ENCODE data around the gene B3GNT5.

- TF ChIP-seq CTCF (IDR thresholded peaks at IDR 0.05) (no peak), POLR2A (IDR thresholded peaks at IDR 0.05) (no peak)
Measured at GRCh38 chr3:183244981-183245476, 8.0 kb upstream of the B3GNT5 start.
